ENCODE measurements around the gene SPOCK1. TPM values are rescaled to one million over a fixed set of nuclear protein-coding genes. Genes with fewer than 3 reads are reported as not detected.

The SPOCK1 gene
- total and polyA plus RNA-seq, 2 experiments from 2014 or later = 8.2 to 10.5 TPM

GRCh38 chr5:137001026-137001569 is 498.0 kb downstream of the SPOCK1 start:
- Histone ChIP-seq H2AFZ (no peak overlapping the region), H3K36me3 (ENCODE audit: insufficient read depth) (no peaks in the 10 kb centered on the region), H3K4me1 (ENCODE audit: insufficient read depth) (no peaks in the 10 kb centered on the region), H3F3A (replicated peaks; ENCODE audit: low read depth) (no peaks in the 10 kb centered on the region), H3K27ac (ENCODE audit: low read depth) (no peak overlapping the region), H3K27me3 (ENCODE audit: insufficient read depth) (no peaks in the 10 kb centered on the region), H3K79me2 (replicated peaks; ENCODE audit: insufficient read depth) (no peaks in the 10 kb centered on the region), H3K4me2 (no peak overlapping the region), H4K20me1 (replicated peaks; ENCODE audit: insufficient read depth) (no peaks in the 10 kb centered on the region), H3K4me3 (no peak overlapping the region), H3K9me2 (ENCODE audit: insufficient read depth) (0 out of 2 replicates have a peak, but pooled peaks cover 8% of the 10 kb centered on the region)
- TF ChIP-seq EZH2 (IDR thresholded peaks at IDR 0.05; ENCODE audit: low read depth, unreplicated experiment) = no peak
- TF ChIP-seq ZNF331 (CRISPR knock-in tag; IDR thresholded peaks at IDR 0.05; ENCODE audit: low read depth) = no peak
- no peak for TF ChIP-seq POLR2AphosphoS5 (IDR thresholded peaks at IDR 0.05; ENCODE audit: low read depth)
- TF ChIP-seq STAT1 (IDR thresholded peaks at IDR 0.05; ENCODE audit: unreplicated experiment) = no peak
- TF ChIP-seq, protein P1, sequence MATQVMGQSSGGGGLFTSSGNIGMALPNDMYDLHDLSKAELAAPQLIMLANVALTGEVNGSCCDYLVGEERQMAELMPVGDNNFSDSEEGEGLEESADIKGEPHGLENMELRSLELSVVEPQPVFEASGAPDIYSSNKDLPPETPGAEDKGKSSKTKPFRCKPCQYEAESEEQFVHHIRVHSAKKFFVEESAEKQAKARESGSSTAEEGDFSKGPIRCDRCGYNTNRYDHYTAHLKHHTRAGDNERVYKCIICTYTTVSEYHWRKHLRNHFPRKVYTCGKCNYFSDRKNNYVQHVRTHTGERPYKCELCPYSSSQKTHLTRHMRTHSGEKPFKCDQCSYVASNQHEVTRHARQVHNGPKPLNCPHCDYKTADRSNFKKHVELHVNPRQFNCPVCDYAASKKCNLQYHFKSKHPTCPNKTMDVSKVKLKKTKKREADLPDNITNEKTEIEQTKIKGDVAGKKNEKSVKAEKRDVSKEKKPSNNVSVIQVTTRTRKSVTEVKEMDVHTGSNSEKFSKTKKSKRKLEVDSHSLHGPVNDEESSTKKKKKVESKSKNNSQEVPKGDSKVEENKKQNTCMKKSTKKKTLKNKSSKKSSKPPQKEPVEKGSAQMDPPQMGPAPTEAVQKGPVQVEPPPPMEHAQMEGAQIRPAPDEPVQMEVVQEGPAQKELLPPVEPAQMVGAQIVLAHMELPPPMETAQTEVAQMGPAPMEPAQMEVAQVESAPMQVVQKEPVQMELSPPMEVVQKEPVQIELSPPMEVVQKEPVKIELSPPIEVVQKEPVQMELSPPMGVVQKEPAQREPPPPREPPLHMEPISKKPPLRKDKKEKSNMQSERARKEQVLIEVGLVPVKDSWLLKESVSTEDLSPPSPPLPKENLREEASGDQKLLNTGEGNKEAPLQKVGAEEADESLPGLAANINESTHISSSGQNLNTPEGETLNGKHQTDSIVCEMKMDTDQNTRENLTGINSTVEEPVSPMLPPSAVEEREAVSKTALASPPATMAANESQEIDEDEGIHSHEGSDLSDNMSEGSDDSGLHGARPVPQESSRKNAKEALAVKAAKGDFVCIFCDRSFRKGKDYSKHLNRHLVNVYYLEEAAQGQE (IDR thresholded peaks at IDR 0.05; ENCODE audit: unreplicated experiment) = no peak
- no peak for TF ChIP-seq JUNB (IDR thresholded peaks at IDR 0.05; ENCODE audit: unreplicated experiment)
- no peak for TF ChIP-seq EZH2phosphoT487 (IDR thresholded peaks at IDR 0.05; ENCODE audit: unreplicated experiment)
- TF ChIP-seq ETS1 (IDR thresholded peaks at IDR 0.05) = no peak
- no peak for TF ChIP-seq NANOG (IDR thresholded peaks at IDR 0.05; ENCODE audit: borderline replicate concordance)
- no peak for TF ChIP-seq CTCF (conservative IDR thresholded peaks at IDR 0.05; ENCODE audit: low read depth in 2 of 2)
- Mint-ChIP-seq H3K9me3 (no peaks in the 10 kb centered on the region), H3K4me1 (no peaks in the 10 kb centered on the region), H3K4me3 (no peak overlapping the region), H3K27ac (no peak overlapping the region), H3K27me3 (ENCODE audit: insufficient read depth, low read depth, poor library complexity) (no peaks in the 10 kb centered on the region), H3K36me3 (ENCODE audit: low read depth) (no peaks in the 10 kb centered on the region)
- no peak for ATAC-seq
- DNase-seq (ENCODE audit: low spot score) = no peak

Measured in GM23338 (cell line).